Keratinocyte (primary cell): ENCODE measurements around the gene CLEC9A. TPM values are rescaled to one million over a fixed set of nuclear protein-coding genes. Genes with fewer than 3 reads are reported as not detected.

Experiments
- DNase-seq: peaks from one replicate; pipeline ENCODE4 v3.0.0-alpha.2; 2011; ENCODE audit warnings: low read depth, missing footprints, low spot score
- FAIRE-seq: peaks from 2 replicates; lab custom pipeline; 2011; peaks lifted over from hg19 to GRCh38; lab: Jason Lieb, UNC
- H2AFZ ChIP-seq: 2 replicates; pipeline ENCODE4 v1.6.0; 2012; ENCODE audit warnings: low read length, control low read depth, inconsistent platforms; ENCODE audit not compliant: control insufficient read depth
- H3K27ac ChIP-seq: 2 replicates; pipeline ENCODE4 v1.5.1; 2011; ENCODE audit warnings: low read length; ENCODE audit not compliant: control insufficient read depth, insufficient read depth
- H3K27me3 ChIP-seq: 3 replicates; pipeline ENCODE4 v1.6.0; 2011; ENCODE audit warnings: low read length; ENCODE audit not compliant: control insufficient read depth, insufficient read depth; ENCODE audit errors: extremely low read depth
- H3K36me3 ChIP-seq, 2 experiments: 2 replicates in 1 of 2; 3 replicates in 1 of 2; pipeline ENCODE4 v1.5.1; 2011; ENCODE audit warnings: low read length in 2 of 2, mild to moderate bottlenecking in 1 of 2; ENCODE audit not compliant: control insufficient read depth in 2 of 2, insufficient read depth in 2 of 2; ENCODE audit errors: extremely low read depth in 1 of 2
- H3K4me1 ChIP-seq: 3 replicates; pipeline ENCODE4 v1.5.1; 2011; ENCODE audit warnings: low read length; ENCODE audit not compliant: control insufficient read depth, insufficient read depth; ENCODE audit errors: extremely low read depth
- H3K4me2 ChIP-seq: 3 replicates; pipeline ENCODE4 v1.6.0; 2011; ENCODE audit warnings: low read depth, low read length; ENCODE audit not compliant: control insufficient read depth, insufficient read depth; ENCODE audit errors: extremely low read depth
- H3K4me3 ChIP-seq, 3 experiments: fragments of 200-600 bp in 1 of 3; sonication (generic) in 1 of 3; 2 replicates in 2 of 3; 3 replicates in 1 of 3; pipeline ENCODE4 v1.5.1; 2011 to 2016; ENCODE audit warnings: low read length in 3 of 3, mild to moderate bottlenecking in 3 of 3, control low read depth in 2 of 3, inconsistent platforms in 1 of 3, low read depth in 1 of 3, mixed read lengths in 1 of 3, mixed run types in 1 of 3, moderate library complexity in 1 of 3; ENCODE audit not compliant: control insufficient read depth in 2 of 3, insufficient read depth in 2 of 3; ENCODE audit errors: extremely low read depth in 1 of 3
- H3K79me2 ChIP-seq: 2 replicates; pipeline ENCODE4 v1.6.0; 2012; ENCODE audit warnings: low read length; ENCODE audit not compliant: control insufficient read depth, insufficient read depth
- H3K9ac ChIP-seq: 3 replicates; pipeline ENCODE4 v1.6.0; 2011; ENCODE audit warnings: low read length; ENCODE audit not compliant: control insufficient read depth, insufficient read depth; ENCODE audit errors: extremely low read depth
- H3K9me1 ChIP-seq: 3 replicates; pipeline ENCODE4 v1.6.0; 2011; ENCODE audit warnings: low read length; ENCODE audit not compliant: control insufficient read depth, insufficient read depth; ENCODE audit errors: extremely low read depth
- H3K9me3 ChIP-seq: 2 replicates; pipeline ENCODE4 v1.5.1; 2012; ENCODE audit warnings: low read depth, low read length; ENCODE audit not compliant: control insufficient read depth
- H4K20me1 ChIP-seq: 3 replicates; pipeline ENCODE4 v1.6.0; 2011; ENCODE audit warnings: low read length; ENCODE audit not compliant: control insufficient read depth, insufficient read depth; ENCODE audit errors: extremely low read depth
- EZH2 ChIP-seq: IDR thresholded peaks from one replicate; pipeline ENCODE4 v1.6.1; 2012; ENCODE audit warnings: inconsistent platforms, mild to moderate bottlenecking, low read length, moderate library complexity
- dilution Hi-C: fragments of 300-500 bp; cut with MboI; formaldehyde crosslinking; loops from one replicate; pipeline ENCODE4 v1.7.0; 2020; ENCODE audit warnings: low sequenced_read_pairs; ENCODE audit not compliant: extremely low pct_ligation_motif_present
- polyA plus RNA-seq, 5 experiments: library from polyadenylated mRNA; depleted of rRNA in 3 of 5; stranded (reverse) in 3 of 5; stranded (forward) in 1 of 5; unstranded in 1 of 5; fragments of >200 nt; gene quantifications; 1 replicate in 1 of 5; 2 replicates in 3 of 5; 3 replicates in 1 of 5; pipeline versions ENCODE4 v1.2.1 to v1.2.3, GENCODE V29; 2011 to 2012; ENCODE audit warnings: missing spikeins in 2 of 5, low read depth in 1 of 5, low replicate concordance in 1 of 5
- TF ChIP-seq, protein P1 (sequence below), 3 experiments: IDR thresholded peaks in 1 of 3; conservative IDR thresholded peaks in 1 of 3; optimal IDR thresholded peaks in 1 of 3; 2 replicates in 2 of 3; 3 replicates in 1 of 3; pipeline versions ENCODE3 to v1.5.1; 2011; ENCODE audit warnings: low read length in 3 of 3, mild to moderate bottlenecking in 3 of 3, moderate library complexity in 2 of 3, control low read depth in 1 of 3, inconsistent platforms in 1 of 3; ENCODE audit not compliant: insufficient read depth in 2 of 3; ENCODE audit errors: extremely low read depth in 1 of 3

The CLEC9A gene
- polyA plus RNA-seq, 1 donor (not counting 4 experiments of a cell fraction or from before 2014, with no cell fraction given): not detected

DNA sequence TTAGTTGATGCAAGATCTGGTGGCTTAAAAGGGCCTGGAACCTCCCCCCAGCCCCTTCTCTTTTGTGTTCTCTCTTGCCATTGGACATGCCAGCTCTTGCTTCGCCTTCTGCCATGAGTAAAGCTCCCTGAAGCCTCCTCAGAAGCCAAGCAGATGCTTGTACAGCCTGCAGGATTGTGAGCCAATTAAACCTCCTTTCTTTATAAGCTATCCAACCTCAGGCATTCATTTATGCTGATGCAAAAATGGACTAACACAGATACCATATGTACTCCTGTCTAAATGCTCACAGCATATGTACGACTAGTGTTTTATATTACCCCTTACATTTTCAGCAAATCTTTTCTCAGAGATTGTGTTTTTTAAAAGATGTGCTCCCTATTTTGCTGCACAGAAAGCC lies 41.6 kb downstream of the CLEC9A start:
- FAIRE-seq: no peak
- TF ChIP-seq, protein P1, sequence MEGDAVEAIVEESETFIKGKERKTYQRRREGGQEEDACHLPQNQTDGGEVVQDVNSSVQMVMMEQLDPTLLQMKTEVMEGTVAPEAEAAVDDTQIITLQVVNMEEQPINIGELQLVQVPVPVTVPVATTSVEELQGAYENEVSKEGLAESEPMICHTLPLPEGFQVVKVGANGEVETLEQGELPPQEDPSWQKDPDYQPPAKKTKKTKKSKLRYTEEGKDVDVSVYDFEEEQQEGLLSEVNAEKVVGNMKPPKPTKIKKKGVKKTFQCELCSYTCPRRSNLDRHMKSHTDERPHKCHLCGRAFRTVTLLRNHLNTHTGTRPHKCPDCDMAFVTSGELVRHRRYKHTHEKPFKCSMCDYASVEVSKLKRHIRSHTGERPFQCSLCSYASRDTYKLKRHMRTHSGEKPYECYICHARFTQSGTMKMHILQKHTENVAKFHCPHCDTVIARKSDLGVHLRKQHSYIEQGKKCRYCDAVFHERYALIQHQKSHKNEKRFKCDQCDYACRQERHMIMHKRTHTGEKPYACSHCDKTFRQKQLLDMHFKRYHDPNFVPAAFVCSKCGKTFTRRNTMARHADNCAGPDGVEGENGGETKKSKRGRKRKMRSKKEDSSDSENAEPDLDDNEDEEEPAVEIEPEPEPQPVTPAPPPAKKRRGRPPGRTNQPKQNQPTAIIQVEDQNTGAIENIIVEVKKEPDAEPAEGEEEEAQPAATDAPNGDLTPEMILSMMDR (optimal IDR thresholded peaks at IDR 0.05 in 1 of 3, IDR thresholded peaks at IDR 0.05 in 1 of 3, conservative IDR thresholded peaks at IDR 0.05 in 1 of 3; ENCODE audit: extremely low read depth in 1 of 3, insufficient read depth in 2 of 3, low read length in 3 of 3): no peak
- TF ChIP-seq EZH2: no peak
- dilution Hi-C loops: no loop called here

DNA sequence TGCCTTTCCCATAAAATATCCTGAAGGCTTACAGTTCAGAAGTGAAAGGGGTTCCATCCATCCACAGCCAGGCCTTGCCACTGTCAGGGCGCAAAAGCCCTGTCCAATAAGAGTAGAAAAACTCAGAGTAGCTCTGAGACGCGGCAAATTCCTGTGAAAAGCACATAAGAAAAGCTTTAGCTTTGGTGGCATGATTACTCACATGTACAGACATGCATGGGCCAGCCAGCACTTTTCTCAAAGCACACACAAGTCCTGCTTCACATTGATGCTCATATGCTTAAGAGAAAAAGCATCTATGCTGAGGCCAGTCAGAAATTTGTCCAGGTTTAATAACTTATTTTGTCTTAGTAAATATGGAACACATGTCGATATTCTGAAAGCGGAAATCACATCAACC lies 42.8 kb downstream of the CLEC9A start:
- H3K4me1 ChIP-seq: peaks cover 6% of the 10 kb centered on the region
- no peaks in the 10 kb centered on the region for H3K36me3 ChIP-seq
- TF ChIP-seq EZH2: no peak
- TF ChIP-seq, protein P1 (optimal IDR thresholded peaks at IDR 0.05 in 1 of 3, IDR thresholded peaks at IDR 0.05 in 1 of 3, conservative IDR thresholded peaks at IDR 0.05 in 1 of 3; ENCODE audit: extremely low read depth in 1 of 3, insufficient read depth in 2 of 3, low read length in 3 of 3): no peak
- H3K4me2 ChIP-seq: no peak overlapping the region
- H2AFZ ChIP-seq: no peak overlapping the region
- no peaks in the 10 kb centered on the region for H3K79me2 ChIP-seq
- no peak overlapping the region for H3K9ac ChIP-seq
- no peak for DNase-seq
- dilution Hi-C loops: no loop called here
- no peaks in the 10 kb centered on the region for H4K20me1 ChIP-seq
- no peaks in the 10 kb centered on the region for H3K9me3 ChIP-seq
- no peak overlapping the region for H3K27ac ChIP-seq
- H3K9me1 ChIP-seq: no peaks in the 10 kb centered on the region
- peak; percentile 56 for FAIRE-seq
- no peak overlapping the region for H3K4me3 ChIP-seq
- H3K27me3 ChIP-seq: no peaks in the 10 kb centered on the region

More for the DNA sequence above, 41.6 kb downstream of the CLEC9A start:
- H3K4me1 ChIP-seq: peaks cover 6% of the 10 kb centered on the region
- H3K36me3 ChIP-seq: no peaks in the 10 kb centered on the region
- no peaks in the 10 kb centered on the region for H3K9me3 ChIP-seq
- no peaks in the 10 kb centered on the region for H3K27me3 ChIP-seq
- H3K27ac ChIP-seq: no peak overlapping the region
- H3K79me2 ChIP-seq: no peaks in the 10 kb centered on the region
- no peak overlapping the region for H3K4me3 ChIP-seq
- no peaks in the 10 kb centered on the region for H4K20me1 ChIP-seq
- no peak overlapping the region for H3K4me2 ChIP-seq
- no peaks in the 10 kb centered on the region for H3K9me1 ChIP-seq
- H2AFZ ChIP-seq: no peak overlapping the region
- no peak overlapping the region for H3K9ac ChIP-seq
- no peak for DNase-seq
